ENCODE results near the gene EXD3.

DNA sequence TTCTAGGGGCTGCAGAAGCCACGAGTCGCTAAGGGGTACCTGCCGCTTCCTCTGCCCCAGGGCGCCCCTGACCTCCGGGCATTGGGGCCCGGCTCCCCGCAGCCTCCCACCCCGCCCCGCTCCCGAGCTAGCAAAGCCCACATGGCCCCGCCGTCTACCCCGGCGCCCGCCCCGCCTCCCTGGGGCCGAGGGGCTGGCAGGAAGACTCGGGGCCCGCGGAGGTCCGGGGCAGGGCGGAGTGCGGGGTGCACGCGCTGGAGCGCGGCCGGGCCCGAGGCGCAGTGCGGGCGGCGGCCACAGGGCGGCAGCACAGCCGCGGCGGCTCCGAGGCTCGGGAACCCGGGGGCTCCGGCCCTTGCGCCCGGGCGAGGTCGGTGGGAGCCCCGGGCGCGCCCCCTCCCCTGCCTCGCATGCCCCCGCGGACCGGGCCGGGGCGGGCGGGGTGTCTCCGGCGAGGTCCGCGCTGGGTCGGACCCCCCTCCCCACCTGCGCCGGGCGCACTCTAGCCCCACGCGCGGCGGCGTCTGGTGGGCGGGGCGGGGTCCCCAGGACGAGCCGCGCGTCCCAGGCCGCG, 127.6 kb downstream of the EXD3 start:
- TF ChIP-seq, protein P1, sequence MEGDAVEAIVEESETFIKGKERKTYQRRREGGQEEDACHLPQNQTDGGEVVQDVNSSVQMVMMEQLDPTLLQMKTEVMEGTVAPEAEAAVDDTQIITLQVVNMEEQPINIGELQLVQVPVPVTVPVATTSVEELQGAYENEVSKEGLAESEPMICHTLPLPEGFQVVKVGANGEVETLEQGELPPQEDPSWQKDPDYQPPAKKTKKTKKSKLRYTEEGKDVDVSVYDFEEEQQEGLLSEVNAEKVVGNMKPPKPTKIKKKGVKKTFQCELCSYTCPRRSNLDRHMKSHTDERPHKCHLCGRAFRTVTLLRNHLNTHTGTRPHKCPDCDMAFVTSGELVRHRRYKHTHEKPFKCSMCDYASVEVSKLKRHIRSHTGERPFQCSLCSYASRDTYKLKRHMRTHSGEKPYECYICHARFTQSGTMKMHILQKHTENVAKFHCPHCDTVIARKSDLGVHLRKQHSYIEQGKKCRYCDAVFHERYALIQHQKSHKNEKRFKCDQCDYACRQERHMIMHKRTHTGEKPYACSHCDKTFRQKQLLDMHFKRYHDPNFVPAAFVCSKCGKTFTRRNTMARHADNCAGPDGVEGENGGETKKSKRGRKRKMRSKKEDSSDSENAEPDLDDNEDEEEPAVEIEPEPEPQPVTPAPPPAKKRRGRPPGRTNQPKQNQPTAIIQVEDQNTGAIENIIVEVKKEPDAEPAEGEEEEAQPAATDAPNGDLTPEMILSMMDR (conservative IDR thresholded peaks at IDR 0.05; ENCODE audit: low read depth, low read length) = peak; percentile 71
- no peak for TF ChIP-seq BHLHE40 (IDR thresholded peaks at IDR 0.05; ENCODE audit: low read depth, low read length)
- peak; percentile 62 for TF ChIP-seq RAD21 (IDR thresholded peaks at IDR 0.05; ENCODE audit: low read length)
- TF ChIP-seq POLR2A (IDR thresholded peaks at IDR 0.05; ENCODE audit: low read depth, low read length) = no peak
- TF ChIP-seq, protein P2, sequence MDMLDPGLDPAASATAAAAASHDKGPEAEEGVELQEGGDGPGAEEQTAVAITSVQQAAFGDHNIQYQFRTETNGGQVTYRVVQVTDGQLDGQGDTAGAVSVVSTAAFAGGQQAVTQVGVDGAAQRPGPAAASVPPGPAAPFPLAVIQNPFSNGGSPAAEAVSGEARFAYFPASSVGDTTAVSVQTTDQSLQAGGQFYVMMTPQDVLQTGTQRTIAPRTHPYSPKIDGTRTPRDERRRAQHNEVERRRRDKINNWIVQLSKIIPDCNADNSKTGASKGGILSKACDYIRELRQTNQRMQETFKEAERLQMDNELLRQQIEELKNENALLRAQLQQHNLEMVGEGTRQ (IDR thresholded peaks at IDR 0.05; ENCODE audit: low read depth, low read length) = no peak
- 0 out of 2 replicates have a peak, but pooled peaks have one; percentile 49 for TF ChIP-seq MAZ (IDR thresholded peaks at IDR 0.05; ENCODE audit: borderline replicate concordance, low read depth, low read length)
- no peak for TF ChIP-seq MAFK (IDR thresholded peaks at IDR 0.05; ENCODE audit: low read depth, low read length)
- no peak for TF ChIP-seq RFX5 (IDR thresholded peaks at IDR 0.05; ENCODE audit: low read depth, low read length)

All from IMR-90 (cell line).